ENCODE data around the gene DCN. TPM values are rescaled to one million over a fixed set of nuclear protein-coding genes. Genes with fewer than 3 reads are reported as not detected.

DCN gene
- total RNA-seq, 2 experiments from 2014 or later: not detected

GRCh38 chr12:91176358-91176757 is 6.3 kb downstream of the DCN start:
- H3K4me1 ChIP-seq (ENCODE audit: insufficient read depth, low read length): no peaks in the 10 kb centered on the region
- H3K27me3 ChIP-seq (ENCODE audit: control insufficient read depth in 1 of 2, insufficient read depth in 2 of 2, low read length in 2 of 2): no peaks in the 10 kb centered on the region
- H3K4me3 Mint-ChIP-seq: no peak overlapping the region
- H3K36me3 ChIP-seq (ENCODE audit: insufficient read depth, low read length): no peaks in the 10 kb centered on the region
- no peaks in the 10 kb centered on the region for H3K4me1 Mint-ChIP-seq (ENCODE audit: low read depth)
- no peak overlapping the region for H3K4me3 ChIP-seq (ENCODE audit: low read length)
- intact Hi-C loops (cut with DNase I, micrococcal nuclease): no loop called here
- no peak overlapping the region for H3K27ac Mint-ChIP-seq
- H3K36me3 Mint-ChIP-seq (ENCODE audit: low read depth): no peaks in the 10 kb centered on the region
- DNase-seq (no peak), ATAC-seq (ENCODE audit: poor library complexity) (no peak)
- TF ChIP-seq CTCF (IDR thresholded peaks at IDR 0.05): no peak
- H3K9me3 Mint-ChIP-seq: no peaks in the 10 kb centered on the region
- ChIA-PET CTCF (interaction anchor here (1.2 to 1.7 kb wide), 2 partner anchors 9 to 33 kb away, joined by 4 read pairs; no protein-coding TSS in a partner anchor), POLR2A (no interaction called here)
- H3K27ac ChIP-seq (ENCODE audit: low read depth in 1 of 2, low read length in 2 of 2): no peak overlapping the region
- H3K27me3 Mint-ChIP-seq: no peaks in the 10 kb centered on the region
- no peaks in the 10 kb centered on the region for H3K9me3 ChIP-seq (ENCODE audit: control insufficient read depth in 1 of 2, insufficient read depth in 1 of 2, low read length in 2 of 2)

- no peaks in the 10 kb centered on the region for H3K27me3 Mint-ChIP-seq
- Histone ChIP-seq H3K27me3 (ENCODE audit: control insufficient read depth in 1 of 2, insufficient read depth in 2 of 2, low read length in 2 of 2) (no peaks in the 10 kb centered on the region), H3K9me3 (ENCODE audit: control insufficient read depth in 1 of 2, insufficient read depth in 1 of 2, low read length in 2 of 2) (no peaks in the 10 kb centered on the region), H3K4me1 (ENCODE audit: insufficient read depth, low read length) (no peaks in the 10 kb centered on the region), H3K4me3 (ENCODE audit: low read length) (no peak overlapping the region), H3K36me3 (ENCODE audit: insufficient read depth, low read length) (no peaks in the 10 kb centered on the region), H3K27ac (ENCODE audit: low read depth in 1 of 2, low read length in 2 of 2) (no peak overlapping the region)
- no peak for ATAC-seq (ENCODE audit: poor library complexity)
- ChIA-PET POLR2A (no interaction called here), CTCF (no interaction called here)
- intact Hi-C loops (cut with DNase I, micrococcal nuclease): no loop called here
- no peak for TF ChIP-seq CTCF (IDR thresholded peaks at IDR 0.05)
- no peak overlapping the region for H3K27ac Mint-ChIP-seq
- no peaks in the 10 kb centered on the region for H3K9me3 Mint-ChIP-seq
- H3K36me3 Mint-ChIP-seq (ENCODE audit: low read depth): no peaks in the 10 kb centered on the region
- no peak overlapping the region for H3K4me3 Mint-ChIP-seq
- no peak for DNase-seq
- H3K4me1 Mint-ChIP-seq (ENCODE audit: low read depth): no peaks in the 10 kb centered on the region
Measured at GRCh38 chr12:91173124-91173523, 9.5 kb downstream of the DCN start.

- ATAC-seq (ENCODE audit: poor library complexity) (no peak), DNase-seq (no peak)
- POLR2A ChIA-PET: no interaction called here
- no peaks in the 10 kb centered on the region for H3K9me3 ChIP-seq (ENCODE audit: control insufficient read depth in 1 of 2, insufficient read depth in 1 of 2, low read length in 2 of 2)
- intact Hi-C loops (cut with DNase I, micrococcal nuclease): no loop called here
- no peaks in the 10 kb centered on the region for H3K4me1 ChIP-seq (ENCODE audit: insufficient read depth, low read length)
- no peak overlapping the region for H3K27ac ChIP-seq (ENCODE audit: low read depth in 1 of 2, low read length in 2 of 2)
- H3K4me3 Mint-ChIP-seq: no peak overlapping the region
- H3K36me3 Mint-ChIP-seq (ENCODE audit: low read depth): no peaks in the 10 kb centered on the region
- H3K4me3 ChIP-seq (ENCODE audit: low read length): no peak overlapping the region
- H3K36me3 ChIP-seq (ENCODE audit: insufficient read depth, low read length): no peaks in the 10 kb centered on the region
- no peaks in the 10 kb centered on the region for H3K27me3 ChIP-seq (ENCODE audit: control insufficient read depth in 1 of 2, insufficient read depth in 2 of 2, low read length in 2 of 2)
- no peak overlapping the region for H3K27ac Mint-ChIP-seq
- no peaks in the 10 kb centered on the region for H3K4me1 Mint-ChIP-seq (ENCODE audit: low read depth)
- no peaks in the 10 kb centered on the region for H3K9me3 Mint-ChIP-seq
- CTCF ChIA-PET: no interaction called here
- no peaks in the 10 kb centered on the region for H3K27me3 Mint-ChIP-seq
- TF ChIP-seq CTCF (IDR thresholded peaks at IDR 0.05): no peak
Measured at GRCh38 chr12:91172096-91172495, 10.5 kb downstream of the DCN start.
